GM18526 (cell line): ENCODE data around the gene MOB2.

Experiments used
- POLR2A ChIP-seq: IDR thresholded peaks from 3 replicates; pipeline ENCODE4 v1.6.1; 2011; ENCODE audit not compliant: insufficient read length; ENCODE audit errors: extremely low read depth

MOB2 gene

DNA sequence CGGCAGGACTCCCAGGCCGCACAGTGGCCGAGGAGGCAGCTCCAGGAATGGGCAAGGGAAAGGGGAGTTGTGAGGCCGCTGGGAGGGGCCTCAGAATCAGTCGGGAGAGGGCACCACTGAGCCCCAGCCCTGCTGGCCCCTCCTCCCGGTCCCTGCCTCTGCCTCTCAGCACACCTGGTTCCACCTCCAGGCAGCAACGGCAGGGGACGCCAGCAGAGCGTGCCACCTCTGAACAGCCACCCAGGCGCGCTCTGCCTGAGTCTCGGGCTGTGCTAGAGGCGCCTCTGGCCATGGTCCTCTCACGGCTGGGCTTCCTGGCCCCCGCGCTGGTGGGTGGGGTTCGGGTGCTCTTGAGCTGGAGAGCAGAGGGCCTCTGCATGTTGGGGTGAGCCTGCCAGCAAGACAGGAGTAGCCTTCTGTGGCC lies 33.0 kb downstream of the MOB2 start:
- no peak for TF ChIP-seq POLR2A

DNA sequence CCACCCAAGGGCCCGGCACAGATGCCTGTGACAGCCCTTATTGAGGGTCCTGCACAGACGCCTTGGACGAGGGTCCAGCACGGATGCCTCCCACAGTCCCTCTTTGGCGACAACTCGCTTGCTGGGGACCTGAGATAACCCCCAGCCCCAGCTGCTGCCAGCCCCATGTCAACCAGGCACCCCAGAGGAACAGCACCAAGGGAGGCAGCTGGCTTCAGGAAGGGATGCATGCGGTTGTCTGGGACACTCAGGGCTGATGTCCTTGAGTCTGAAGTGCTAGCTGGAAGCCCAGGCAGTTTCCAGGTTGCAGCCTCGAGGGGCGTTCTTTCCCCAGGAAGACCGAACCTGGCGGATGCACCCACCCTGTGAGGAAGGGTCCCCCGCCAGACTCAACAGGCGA lies 33.8 kb downstream of the MOB2 start:
- no peak for TF ChIP-seq POLR2A

DNA sequence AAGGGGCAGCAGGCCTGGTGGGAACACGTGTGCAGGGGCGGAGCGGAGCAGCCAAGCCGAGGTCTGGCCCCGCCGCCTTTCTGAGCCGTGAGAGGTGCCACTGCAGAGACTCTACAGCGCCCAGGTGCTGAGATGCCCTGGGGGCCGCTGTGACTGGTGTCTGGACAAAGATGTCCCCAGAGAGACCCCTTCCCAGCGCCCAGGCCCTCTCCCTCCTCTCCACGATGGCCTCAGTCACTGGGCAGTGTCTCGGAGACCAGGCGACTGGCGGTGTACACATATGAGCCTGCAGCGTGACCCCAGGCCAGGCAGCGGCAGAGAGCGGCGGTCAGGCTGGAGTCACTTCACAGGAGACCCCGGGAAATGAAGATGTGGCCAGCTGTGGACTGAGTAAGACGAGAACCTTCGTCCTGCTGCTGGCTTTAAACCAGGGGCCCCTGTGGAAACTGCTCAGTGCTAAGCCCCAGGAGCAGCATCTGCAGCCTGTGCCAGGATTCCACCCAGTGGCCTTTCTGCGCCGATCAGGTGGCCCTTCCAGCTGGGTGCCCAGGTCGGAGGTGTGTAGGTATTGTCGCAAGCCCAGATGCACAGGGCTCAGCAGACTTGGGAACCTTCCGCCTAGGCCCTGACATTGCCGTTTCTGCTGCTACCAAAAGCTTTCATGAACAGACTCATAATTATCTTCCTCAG lies 34.7 kb downstream of the MOB2 start:
- no peak for TF ChIP-seq POLR2A

DNA sequence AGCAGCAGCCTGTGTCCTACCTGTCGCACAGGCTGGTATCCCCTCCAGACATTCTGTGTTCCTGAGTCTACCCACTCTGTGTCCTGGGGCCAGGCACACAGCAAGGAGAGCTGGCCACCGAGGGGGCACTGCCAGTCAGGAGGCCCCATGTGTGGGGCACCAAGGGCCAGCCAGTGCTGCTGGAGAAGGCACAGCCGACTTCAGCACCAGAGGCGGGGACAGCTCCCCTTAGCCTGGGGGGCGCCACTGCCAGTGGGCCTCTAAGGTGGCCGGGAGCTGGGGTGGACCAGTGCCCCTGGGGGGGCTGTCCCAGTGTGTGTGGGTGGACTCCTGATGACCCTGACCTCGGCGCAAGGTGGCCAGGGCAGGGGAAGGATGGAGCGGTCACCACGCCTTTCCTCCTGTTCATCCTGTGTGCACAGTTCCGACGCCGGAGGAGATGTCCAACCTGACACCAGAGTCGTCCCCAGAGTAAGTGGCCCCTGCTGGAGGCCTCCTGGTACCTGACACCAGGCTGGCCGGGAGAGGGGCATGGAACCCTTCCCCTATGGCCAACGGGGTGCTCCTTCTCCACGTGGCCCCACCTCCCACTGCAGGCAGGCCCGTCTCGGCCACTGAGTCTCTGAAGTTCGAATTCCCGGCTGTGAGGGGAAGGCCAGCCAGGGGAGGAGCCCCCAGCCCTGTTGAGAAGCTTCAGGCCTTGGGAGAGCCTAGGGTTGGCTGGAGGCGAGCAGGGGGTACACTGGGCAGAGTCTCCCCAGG lies 35.4 kb downstream of the MOB2 start:
- no peak for TF ChIP-seq POLR2A

DNA sequence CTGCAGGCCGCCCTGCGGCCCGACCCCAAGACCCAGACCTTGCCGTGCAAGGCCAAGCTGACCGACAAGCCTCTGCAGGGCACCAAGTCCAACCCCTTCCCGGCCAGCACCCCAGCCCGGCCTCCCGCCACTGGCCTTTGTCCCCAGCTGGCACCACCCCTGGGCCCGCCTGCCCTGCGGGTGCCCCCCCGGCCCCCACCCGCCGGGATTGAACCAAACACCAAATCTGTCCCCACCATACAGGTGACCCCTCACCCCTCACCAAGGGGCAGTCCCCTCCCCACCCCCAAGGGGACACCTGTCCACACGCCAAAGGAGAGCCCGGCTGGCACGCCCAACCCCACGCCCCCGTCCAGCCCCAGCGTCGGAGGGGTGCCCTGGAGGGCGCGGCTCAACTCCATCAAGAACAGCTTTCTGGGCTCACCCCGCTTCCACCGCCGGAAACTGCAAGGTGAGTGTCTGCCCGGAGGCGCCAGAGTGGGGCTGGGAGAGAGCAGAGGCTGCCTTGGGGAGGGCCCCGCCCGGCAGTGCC lies 36.2 kb downstream of the MOB2 start:
- TF ChIP-seq POLR2A = no peak

DNA sequence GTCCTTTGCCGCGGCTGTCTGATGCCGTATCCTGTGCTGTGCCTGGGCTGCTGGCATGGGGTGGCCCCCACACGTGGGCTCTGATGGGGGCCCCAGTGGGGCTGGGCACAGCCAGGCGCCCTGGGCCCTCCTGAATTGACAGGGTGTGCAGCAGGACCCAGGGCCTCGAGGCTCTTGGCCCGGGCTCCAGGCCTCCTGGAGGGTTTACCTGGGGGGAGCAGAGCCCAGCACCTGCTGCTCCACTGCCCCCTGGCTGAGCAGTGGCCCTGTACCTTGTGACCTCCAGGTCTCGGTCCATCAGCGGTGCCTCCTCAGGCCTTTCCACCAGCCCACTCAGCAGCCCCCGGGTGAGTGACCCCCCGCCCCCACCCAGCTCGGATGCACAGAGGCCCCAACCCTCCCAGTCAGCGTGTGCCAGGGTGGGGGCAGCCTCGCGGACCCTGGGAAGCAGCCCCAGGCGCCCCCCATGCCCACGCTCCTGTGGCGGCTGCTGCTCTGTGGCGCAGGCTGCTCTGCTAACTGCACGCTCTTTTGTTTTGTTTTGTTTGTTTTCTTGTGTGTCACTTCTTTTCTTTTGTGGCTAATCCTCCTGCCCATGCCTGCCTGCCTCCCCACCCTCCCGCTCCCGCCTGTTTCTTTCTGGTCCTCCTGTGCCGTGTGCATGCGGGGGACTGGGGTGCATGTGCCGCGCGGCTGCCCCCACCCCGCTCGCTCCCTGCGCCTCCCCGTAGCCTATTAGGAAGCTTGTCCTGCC lies 36.9 kb downstream of the MOB2 start:
- TF ChIP-seq POLR2A = no peak

DNA sequence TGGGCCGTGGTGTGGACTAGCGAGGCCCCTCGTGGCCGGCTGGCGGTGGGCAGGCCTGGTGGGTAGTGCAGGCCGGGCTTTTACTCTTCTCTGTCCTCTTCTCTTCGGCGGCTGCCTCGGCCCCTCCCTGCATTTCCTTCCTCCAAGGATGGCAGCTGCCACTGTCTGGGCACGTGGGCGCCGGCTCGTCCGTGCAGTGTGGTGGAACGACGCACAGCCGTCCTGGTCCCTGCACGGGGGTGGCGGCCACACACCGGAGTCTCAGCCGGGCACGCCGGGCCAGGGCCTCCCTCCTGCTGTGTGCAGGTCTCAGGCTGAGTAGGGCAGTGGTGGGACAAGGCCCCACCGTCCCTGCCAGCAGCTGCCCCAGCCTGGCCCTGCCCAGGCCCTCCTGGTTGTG lies 37.7 kb downstream of the MOB2 start:
- no peak for TF ChIP-seq POLR2A

DNA sequence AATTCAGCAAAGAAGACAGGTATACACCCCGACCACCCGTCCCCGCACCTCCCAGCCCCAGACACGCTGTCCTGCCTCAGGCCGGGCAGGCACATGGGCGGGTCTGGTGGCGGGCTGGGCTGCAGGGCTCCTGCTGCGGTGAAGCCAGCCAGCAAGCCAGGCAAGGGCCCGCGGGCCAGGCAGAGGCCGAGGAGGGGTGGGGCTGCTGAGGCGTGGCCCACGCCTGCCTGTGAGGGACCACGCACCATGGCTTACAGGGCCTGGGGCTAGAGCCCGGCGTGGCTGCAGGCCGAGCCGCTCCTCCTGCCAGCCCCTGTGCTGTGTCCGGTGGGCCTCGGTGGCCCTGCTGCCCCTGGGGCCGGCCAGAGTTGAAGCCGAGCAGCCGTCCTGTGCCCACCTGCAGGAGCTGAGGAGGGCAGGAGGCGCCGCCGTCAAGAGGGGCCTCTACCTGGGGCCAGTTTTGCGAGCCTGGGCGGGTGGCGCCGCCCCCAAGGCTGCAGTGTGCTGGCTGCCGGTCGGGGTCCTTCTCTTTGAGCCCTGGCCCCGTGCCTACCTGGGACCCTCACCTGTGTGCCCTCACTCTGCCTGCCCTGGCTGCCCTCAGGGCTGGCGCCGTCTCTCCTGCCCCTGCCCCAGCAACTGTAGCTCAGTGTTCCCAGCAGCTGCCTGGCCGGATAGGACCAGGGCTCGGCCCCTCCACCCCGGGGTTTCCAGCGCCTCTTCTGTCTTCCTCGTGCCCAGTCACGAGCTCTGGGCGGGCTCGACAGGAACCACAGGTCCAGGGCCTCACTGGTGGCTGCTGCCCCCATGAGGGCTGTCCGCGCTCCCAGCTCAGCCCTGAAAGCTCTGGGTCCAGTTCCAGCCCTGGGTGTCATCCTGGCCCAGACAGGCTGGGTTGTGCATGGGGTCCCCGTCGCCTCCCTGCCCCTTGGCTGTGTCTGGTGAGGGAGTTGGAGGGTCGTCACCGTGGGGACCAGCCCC lies 38.4 kb downstream of the MOB2 start:
- no peak for TF ChIP-seq POLR2A

DNA sequence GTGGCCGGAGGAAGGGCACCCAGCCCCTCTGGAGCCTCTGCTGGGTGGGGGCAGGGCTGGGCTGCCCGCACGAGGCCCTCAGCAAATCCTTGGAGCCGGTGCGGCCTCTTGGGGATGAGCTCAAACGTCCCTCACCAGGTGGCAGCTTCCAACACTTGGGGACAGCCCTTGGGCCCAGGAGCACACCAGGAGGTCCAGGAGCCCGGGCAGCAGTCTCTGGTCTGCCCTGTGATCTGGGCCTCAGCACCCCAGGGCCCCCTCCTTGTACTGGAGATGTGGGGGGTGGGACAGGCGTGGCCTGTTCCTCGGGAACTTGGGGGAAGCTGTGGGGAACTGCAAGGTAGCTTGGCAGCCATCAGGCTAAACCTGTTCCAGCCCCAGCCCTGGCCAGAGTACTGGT lies 40.0 kb downstream of the MOB2 start:
- no peak for TF ChIP-seq POLR2A

DNA sequence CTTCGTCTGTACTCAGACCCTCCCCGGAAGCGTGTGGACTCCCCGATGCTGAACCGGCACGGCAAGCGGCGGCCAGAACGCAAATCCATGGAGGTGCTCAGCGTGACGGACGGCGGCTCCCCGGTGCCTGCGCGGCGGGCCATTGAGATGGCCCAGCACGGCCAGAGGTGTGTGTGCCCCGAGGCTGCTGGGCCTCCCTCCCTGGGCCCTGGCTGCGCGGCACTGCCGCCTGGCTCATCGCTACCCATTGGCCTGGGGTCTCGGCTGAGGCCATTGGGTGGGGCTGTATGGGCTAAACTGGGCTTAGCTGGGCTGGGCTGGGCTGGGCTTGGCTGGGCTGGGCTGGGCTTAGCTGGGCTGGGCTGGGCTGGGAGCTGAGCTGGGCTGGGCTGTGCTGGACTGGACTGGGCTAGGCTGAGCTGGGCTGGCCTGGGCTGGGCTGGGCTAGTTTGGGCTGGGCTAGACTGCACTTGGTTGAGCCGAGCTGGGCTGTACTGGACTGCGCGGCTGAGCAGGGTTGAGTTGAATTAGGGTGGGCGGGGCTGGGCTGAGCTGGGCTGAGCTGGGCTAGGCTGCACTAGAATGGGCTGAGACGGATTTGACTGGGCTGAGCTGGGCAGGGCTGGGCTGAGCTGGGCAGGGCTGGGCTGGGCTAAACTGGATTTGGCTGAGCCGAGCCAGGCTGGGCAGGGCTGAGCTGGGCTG lies 40.7 kb downstream of the MOB2 start:
- no peak for TF ChIP-seq POLR2A

DNA sequence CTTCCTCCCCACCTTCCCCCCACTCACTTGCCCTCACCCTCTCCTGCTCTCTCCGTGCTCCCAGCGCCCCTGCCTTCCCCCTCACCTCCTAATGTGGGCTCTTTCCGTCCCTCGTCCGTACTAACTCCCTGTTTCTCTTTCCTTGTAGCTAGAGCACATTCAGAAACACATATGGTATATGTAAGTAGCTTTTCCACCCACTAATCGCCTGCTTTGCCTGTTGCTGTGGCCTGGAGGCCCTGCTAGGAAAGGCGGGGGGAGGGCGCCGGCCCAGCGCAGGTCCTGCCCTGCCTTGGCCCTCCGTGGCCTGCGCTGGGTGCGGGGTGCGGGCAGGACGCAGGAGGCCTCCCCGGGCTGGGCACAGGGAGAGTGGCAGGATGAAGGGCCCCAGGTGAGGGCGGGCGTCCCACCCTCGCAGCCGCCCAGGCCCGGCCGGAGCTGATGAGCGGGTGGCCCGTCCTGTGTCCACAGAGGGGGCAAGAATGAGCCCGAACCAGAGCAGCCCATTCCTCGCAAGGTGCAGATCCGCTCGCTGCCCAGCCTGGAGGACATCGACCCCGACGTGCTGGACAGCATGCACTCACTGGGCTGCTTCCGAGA lies 41.7 kb downstream of the MOB2 start:
- TF ChIP-seq POLR2A = no peak

DNA sequence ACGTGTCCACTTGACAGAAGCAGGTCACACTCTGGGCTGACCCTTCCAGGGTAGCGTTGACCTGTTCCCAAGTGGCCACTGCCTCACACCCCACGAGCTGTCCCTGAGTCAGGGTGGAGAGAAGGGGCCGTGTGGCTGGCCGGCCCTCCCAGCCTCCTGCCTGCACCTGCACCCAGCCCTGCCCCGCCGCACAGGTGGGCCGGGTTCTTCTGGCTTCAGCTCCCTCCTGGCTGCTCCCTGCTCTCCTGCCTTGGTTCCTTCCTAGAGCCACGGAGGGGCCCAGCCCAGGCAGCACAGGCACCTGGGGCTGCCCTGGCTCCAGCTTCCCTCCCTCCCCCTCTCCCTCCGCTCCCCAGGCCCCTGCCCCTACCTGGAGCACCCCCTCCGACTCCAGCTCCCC lies 42.3 kb downstream of the MOB2 start:
- no peak for TF ChIP-seq POLR2A

DNA sequence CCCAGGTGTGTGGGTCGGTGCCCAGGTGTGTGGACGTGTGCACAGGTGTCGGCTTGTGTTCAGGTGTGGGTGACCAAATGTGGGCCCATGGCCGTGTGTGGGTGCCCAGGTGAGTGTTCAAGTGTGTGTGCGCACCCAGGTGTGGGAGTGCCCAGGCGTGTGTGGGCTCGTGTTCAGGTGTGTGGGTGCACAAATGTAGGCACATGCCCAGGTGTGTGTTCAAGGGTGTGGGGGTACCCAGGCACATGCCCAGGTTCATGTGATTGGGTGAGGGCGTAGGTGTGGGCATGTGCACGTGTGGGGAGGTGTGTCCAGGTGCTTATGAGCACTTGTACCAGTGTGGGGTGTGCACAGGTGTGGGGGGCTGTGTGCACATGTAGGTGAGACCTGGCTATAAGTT lies 42.8 kb downstream of the MOB2 start:
- no peak for TF ChIP-seq POLR2A
